Measurements from ENCODE around the gene ST3GAL4.

Gene ST3GAL4

GRCh38 chr11:126426106-126426505 lies 70.6 kb downstream of the ST3GAL4 start:
- no peak for DNase-seq (ENCODE audit: low read depth)
- H3K4me3 ChIP-seq (ENCODE audit: control insufficient read depth, low read depth, low read length): no peak overlapping the region
- no peak for TF ChIP-seq CTCF (IDR thresholded peaks at IDR 0.05; ENCODE audit: control insufficient read depth, insufficient read depth, low read depth, low read length, missing control alignments)

DNA sequence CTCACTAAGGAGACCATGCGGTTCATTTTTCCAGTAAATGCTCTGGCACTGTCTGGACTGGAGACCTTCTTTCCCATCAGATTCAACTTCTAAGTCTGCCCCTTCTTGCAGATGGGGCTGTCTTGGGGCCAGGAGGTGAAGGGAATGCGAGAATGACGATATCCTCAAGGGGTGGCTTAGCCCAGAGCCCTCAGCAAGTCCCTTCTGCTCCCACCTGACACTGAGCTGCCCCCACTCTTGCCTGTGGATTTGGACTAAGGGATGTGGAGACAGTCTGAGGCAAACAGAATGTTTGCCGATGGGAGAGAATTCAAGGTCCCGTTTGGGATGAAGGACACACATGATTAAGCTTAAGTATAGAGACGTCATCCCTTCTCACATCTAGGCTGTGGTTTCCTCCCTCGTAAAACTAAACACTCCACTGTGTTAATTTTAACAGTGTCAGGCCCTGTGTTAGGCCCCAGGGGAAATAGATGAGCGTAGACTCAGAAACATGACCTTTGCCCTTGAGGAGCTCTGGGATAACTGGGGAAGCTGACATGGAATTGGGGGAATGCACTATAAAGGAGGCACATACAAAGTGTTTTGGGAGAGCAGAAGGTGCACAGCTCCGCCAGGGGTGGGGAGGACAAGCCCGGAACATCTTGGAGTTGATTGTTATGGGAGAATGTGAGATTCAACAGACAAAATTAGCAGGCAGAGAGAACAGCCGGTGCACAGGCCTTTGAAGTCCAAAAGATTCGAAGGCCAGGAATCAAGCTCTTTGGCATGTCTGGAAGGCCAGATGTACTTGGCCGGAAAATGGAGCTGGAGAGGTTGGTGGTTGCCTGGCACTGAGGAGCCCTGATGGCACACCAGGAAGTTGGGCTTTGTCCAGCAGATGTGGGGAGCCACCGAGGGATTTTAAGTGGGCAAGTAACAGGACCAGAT lies 71.6 kb downstream of the ST3GAL4 start:
- no peak overlapping the region for H3K4me3 ChIP-seq (ENCODE audit: control insufficient read depth, low read depth, low read length)
- TF ChIP-seq CTCF (IDR thresholded peaks at IDR 0.05; ENCODE audit: control insufficient read depth, insufficient read depth, low read depth, low read length, missing control alignments): no peak
- DNase-seq (ENCODE audit: low read depth): no peak

DNA sequence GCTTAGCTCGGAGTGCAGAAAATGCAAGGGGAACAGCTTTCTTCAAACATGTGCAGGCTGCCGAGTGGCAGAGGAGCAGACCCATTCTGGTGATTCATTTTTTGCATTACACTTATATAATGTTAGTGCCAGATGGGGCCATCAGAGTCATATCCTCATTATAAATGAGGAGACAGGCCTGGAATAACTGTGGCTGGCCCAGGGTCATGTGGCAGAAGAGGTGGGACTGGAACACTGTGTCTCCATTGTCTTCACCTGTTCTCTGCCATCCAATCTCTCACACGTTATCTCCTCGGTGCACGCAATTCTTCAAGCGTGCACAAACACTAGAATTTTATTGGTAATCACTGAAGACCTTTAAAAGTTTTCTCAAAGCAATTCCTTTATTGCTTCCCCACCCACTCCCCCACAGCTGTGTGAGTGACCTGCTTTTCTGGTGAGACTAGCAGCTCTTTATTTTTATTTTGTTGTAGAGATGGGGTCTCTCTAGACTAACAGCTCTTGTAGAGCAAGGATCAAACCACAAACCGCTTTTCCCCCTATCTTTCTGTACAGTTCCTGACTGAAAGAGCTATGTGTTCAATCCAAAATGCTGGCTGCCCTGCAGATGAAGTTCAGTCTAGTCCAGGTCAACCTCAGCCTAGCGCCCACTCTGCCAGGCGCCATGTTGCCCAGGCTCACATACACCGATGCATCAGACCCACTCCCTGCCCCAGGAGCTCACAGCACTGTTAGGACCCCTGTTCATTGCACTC lies 75.3 kb downstream of the ST3GAL4 start:
- H3K4me3 ChIP-seq (ENCODE audit: control insufficient read depth, low read depth, low read length): no peak overlapping the region
- no peak for DNase-seq (ENCODE audit: low read depth)
- no peak for TF ChIP-seq CTCF (IDR thresholded peaks at IDR 0.05; ENCODE audit: control insufficient read depth, insufficient read depth, low read depth, low read length, missing control alignments)

- TF ChIP-seq CTCF (IDR thresholded peaks at IDR 0.05; ENCODE audit: control insufficient read depth, insufficient read depth, low read depth, low read length, missing control alignments): no peak
- peak; percentile 48 for DNase-seq (ENCODE audit: low read depth)
- H3K4me3 ChIP-seq (ENCODE audit: control insufficient read depth, low read depth, low read length): no peak overlapping the region
Measured at GRCh38 chr11:126431401-126432064, 76.0 kb downstream of the ST3GAL4 start.

- no peak for DNase-seq (ENCODE audit: low read depth)
- no peak overlapping the region for H3K4me3 ChIP-seq (ENCODE audit: control insufficient read depth, low read depth, low read length)
- no peak for TF ChIP-seq CTCF (IDR thresholded peaks at IDR 0.05; ENCODE audit: control insufficient read depth, insufficient read depth, low read depth, low read length, missing control alignments)
Measured at GRCh38 chr11:126432065-126432461, 76.6 kb downstream of the ST3GAL4 start.

- no peak for TF ChIP-seq CTCF (IDR thresholded peaks at IDR 0.05; ENCODE audit: control insufficient read depth, insufficient read depth, low read depth, low read length, missing control alignments)
- no peak for DNase-seq (ENCODE audit: low read depth)
- no peak overlapping the region for H3K4me3 ChIP-seq (ENCODE audit: control insufficient read depth, low read depth, low read length)
Measured at GRCh38 chr11:126432525-126432924, 77.0 kb downstream of the ST3GAL4 start.
